ENCODE measurements around the gene TMPRSS6. TPM values are rescaled to one million over a fixed set of nuclear protein-coding genes. Genes with fewer than 3 reads are reported as not detected.

The TMPRSS6 gene
- total and polyA plus RNA-seq, 2 of the 13 experiments (the other 11 are each of a cell fraction or from before 2014, with no cell fraction given), result 4.2 to 4.8 TPM

GRCh38 chr22:37023743-37024338, 85.7 kb downstream of the TMPRSS6 start (continued):
- TF ChIP-seq DNMT1 (CRISPR knock-in tag; IDR thresholded peaks at IDR 0.05), result no peak; the same call in 1 of the 2 replicates
- TF ChIP-seq NBN (conservative IDR thresholded peaks at IDR 0.05), result no peak
- TF ChIP-seq MIXL1 (CRISPR knock-in tag; IDR thresholded peaks at IDR 0.05), result no peak
- no peak for TF ChIP-seq GLMP (CRISPR knock-in tag; IDR thresholded peaks at IDR 0.05; ENCODE audit: borderline replicate concordance)
- TF ChIP-seq ZMAT3 (CRISPR knock-in tag; conservative IDR thresholded peaks at IDR 0.05), result peak; percentile 52; the same call in 1 of the 2 replicates
- TF ChIP-seq RXRB (CRISPR knock-in tag; IDR thresholded peaks at IDR 0.05; ENCODE audit: borderline replicate concordance), result peak; percentile 92
- TF ChIP-seq ZBTB33 (CRISPR knock-in tag; IDR thresholded peaks at IDR 0.05), result peak; percentile 51
- TF ChIP-seq SMAD1 (CRISPR knock-in tag; IDR thresholded peaks at IDR 0.05; ENCODE audit: borderline replicate concordance, low read depth), result no peak
- no peak for TF ChIP-seq ZNF883 (CRISPR knock-in tag; IDR thresholded peaks at IDR 0.05; ENCODE audit: not compliant biosample characterization)
- no peak for TF ChIP-seq ZNF441 (CRISPR knock-in tag; IDR thresholded peaks at IDR 0.05; ENCODE audit: borderline replicate concordance)
- no peak for TF ChIP-seq ZNF263 (CRISPR knock-in tag; IDR thresholded peaks at IDR 0.05)
- no peak for TF ChIP-seq E2F5 (CRISPR knock-in tag; conservative IDR thresholded peaks at IDR 0.05)
- TF ChIP-seq MTA3 (CRISPR knock-in tag; IDR thresholded peaks at IDR 0.05), result no peak
- no peak for TF ChIP-seq ZBTB34 (CRISPR knock-in tag; IDR thresholded peaks at IDR 0.05)
- peak; percentile 66 for TF ChIP-seq SAP130 (CRISPR knock-in tag; IDR thresholded peaks at IDR 0.05; ENCODE audit: low read depth)
- no peak for TF ChIP-seq IRX3 (CRISPR knock-in tag; IDR thresholded peaks at IDR 0.05; ENCODE audit: borderline replicate concordance, low read depth)
- TF ChIP-seq TAF1 (CRISPR knock-in tag; IDR thresholded peaks at IDR 0.05), result no peak
- no peak for TF ChIP-seq ELF4 (CRISPR knock-in tag; IDR thresholded peaks at IDR 0.05; ENCODE audit: borderline replicate concordance)
- TF ChIP-seq MYNN (CRISPR knock-in tag; IDR thresholded peaks at IDR 0.05; ENCODE audit: low read depth), result no peak
- no peak for TF ChIP-seq ZNF577 (CRISPR knock-in tag; IDR thresholded peaks at IDR 0.05; ENCODE audit: borderline replicate concordance, low read depth)
- no peak for TF ChIP-seq ZNF550 (CRISPR knock-in tag; IDR thresholded peaks at IDR 0.05; ENCODE audit: borderline replicate concordance)
- no peak for TF ChIP-seq ZBTB2 (CRISPR knock-in tag; IDR thresholded peaks at IDR 0.05; ENCODE audit: low read depth)
- no peak for TF ChIP-seq HOXA7 (CRISPR knock-in tag; IDR thresholded peaks at IDR 0.05)
- TF ChIP-seq ZNF589 (CRISPR knock-in tag; conservative IDR thresholded peaks at IDR 0.05), result no peak
- no peak for TF ChIP-seq ZNF792 (CRISPR knock-in tag; IDR thresholded peaks at IDR 0.05)
